NCI-H524 (cell line): ENCODE results near the gene PNKD.

ENCODE experiments used
- DNase-seq, 2 experiments: peaks; one replicate each; lab custom pipeline; 2025; lab: John Stamatoyannopoulos, UW

PNKD gene

GRCh38 chr2:218315397-218315796 lies 45.1 kb downstream of the PNKD start:
- no peak for DNase-seq

DNA sequence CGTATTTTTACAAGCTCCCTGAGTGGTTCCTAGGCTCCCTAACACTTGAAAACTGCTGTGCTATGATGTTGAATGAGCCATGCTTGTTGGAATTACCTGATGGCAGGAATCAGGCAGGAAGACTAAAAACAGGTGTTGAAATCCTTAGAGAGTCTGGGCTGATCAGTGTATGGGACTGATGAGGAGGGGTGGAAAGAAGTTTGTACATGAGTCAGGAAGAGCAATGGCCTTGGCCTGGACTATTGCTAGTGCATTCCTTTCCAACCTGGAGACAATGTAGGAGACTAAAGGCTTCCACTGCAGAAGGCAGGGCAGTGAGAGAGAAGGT lies 46.9 kb downstream of the PNKD start:
- DNase-seq = no peak

GRCh38 chr2:218317835-218318234 lies 47.5 kb downstream of the PNKD start:
- no peak for DNase-seq

DNA sequence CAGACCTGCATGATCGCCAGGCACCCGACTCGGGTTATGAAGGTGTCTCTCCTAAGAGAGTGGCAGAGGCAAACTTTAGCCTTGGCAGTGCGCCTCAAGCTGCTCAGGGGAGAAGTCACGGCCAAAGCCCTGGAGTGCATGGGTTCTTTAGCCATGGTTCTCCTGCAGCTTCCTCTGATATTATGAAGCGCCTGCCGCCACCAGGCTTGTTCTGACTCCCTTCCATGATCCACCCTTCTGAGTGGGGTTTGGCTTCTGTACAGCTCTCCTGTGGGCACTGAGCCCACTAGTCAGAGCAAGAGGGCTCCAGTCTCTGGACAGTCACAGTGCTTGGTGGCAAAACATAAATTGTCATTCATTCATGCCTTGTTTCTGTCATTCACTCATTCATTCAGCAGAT lies 47.9 kb downstream of the PNKD start:
- no peak for DNase-seq

GRCh38 chr2:218319813-218320365 lies 49.6 kb downstream of the PNKD start:
- DNase-seq = no peak

GRCh38 chr2:218320704-218321336 lies 50.5 kb downstream of the PNKD start:
- DNase-seq = no peak

DNA sequence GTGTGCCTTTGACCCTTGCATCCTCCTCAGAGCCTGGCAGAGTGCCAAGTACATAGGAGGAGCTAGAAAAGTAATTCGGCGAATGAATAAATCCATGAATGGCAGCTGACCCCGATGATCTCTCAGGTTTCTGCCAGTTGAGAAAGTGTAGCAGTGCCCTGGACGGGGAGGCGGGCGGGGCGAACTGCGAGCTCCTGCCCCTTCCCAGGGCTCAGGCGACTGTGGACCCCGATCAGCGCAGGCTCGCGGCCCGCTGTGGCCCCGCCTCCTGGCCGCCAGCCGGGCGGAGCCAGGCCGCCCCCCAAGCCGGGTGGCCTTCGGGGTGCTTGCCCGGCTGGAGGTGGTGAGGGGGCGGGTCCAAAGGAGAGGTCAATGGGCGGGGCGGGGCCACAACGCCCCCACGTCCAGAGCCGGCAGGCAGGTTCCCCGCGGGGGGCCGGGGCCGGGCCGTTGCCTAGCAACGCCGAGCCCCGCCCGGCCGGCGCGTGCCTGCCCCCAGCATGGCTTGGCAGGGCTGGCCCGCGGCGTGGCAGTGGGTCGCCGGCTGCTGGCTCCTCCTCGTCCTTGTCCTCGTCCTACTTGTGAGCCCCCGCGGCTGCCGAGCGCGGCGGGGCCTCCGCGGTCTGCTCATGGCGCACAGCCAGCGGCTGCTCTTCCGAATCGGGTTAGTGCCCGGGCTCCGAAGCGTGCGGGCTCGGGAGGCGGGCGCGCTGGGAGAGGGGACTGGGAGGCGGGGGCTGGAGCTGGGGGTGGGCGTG lies 52.6 kb downstream of the PNKD start:
- DNase-seq = peak; percentile 80 to 82

DNA sequence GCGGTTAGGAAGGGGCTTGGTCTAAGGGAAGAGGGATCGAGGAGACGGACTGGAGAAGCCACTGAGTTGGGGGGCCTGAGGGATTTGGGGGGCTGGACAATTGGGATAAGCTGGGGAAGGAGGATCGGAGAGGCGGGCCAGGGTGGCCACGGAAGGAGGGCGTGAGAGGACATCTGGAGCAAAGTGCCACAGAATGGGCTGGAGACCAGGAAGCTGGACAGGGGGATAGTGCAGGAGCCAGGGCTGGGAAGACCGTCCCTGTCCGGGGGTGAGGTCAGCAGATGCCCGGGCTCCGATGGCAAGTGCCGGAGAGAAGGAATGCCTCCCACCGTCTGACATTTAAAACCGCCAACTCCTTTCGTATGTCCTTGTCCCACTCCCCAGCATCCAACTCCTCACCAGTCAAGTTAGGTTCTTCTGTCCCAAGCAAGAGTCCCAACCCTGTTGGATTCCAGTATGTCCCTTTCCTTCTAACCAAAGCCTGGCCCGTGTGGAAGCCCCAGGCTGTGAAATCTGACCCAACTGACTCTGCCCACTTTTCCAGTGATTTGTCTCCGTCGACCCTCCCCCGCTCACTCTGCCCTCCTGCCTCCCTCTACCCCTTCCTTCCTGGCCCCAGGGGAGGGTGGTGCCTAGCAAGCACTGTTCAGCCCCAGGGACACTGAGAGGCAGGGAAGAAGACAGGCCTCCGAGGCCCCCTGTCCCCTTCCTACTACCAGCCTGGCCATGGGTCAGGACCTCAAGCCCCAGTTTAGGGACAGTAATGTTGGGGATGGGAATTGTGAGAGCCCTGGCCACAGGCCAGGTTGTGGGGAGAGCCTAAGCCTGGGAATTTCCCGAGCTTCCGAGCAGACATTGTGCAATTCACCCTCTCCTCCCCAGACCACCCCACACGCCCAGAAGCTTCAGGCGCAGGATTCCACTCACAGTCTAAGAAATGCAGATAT lies 53.5 kb downstream of the PNKD start:
- peak in 1 of 2 experiments; percentile 44 for DNase-seq

GRCh38 chr2:218325566-218326160 lies 55.3 kb downstream of the PNKD start:
- DNase-seq = no peak

- DNase-seq = no peak
Observed at GRCh38 chr2:218326315-218326714, 56.0 kb downstream of the PNKD start.

- DNase-seq = peak in 1 of 2 experiments; percentile 65
Observed at GRCh38 chr2:218327451-218328210, 57.3 kb downstream of the PNKD start.

GRCh38 chr2:218328294-218328693 lies 58.0 kb downstream of the PNKD start:
- no peak for DNase-seq

DNA sequence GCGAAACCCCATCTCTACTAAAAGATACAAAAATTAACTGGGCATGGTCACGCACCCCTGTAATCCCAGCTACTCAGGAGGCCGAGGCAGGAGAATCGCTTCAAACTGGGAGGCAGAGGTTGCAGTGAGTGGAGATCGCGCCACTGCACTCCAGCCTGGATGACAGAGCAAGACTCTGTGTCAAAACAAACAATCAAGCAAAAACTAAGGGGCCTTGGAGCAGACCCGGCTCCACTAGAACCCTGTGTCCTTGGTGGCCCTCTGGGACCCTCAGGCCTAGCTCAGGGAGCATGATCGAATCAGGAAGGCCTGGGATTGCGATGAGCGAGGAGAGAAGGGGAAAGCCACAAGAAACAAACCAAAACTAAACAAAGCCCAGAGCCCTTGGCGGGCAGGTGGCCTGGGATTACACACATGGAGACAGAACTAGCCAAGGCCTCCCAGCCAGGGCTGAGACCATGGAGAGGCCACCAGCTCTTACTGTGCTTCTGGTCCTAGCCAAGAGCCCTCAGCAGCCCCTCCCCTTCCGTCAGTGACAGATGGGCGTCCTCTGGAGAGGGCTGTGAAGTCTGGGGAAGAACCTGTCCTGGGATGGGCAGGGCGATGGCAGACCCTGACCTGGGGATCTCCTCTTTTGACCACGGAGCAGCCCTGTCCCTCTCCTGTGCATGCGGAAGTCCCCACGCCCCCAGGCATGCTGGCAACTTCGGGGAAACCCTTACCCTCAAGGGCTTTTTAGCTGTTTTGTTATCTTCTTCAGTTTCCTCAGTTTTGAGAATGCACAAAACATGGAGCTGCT lies 58.9 kb downstream of the PNKD start:
- peak; percentile 72 to 81 for DNase-seq

DNA sequence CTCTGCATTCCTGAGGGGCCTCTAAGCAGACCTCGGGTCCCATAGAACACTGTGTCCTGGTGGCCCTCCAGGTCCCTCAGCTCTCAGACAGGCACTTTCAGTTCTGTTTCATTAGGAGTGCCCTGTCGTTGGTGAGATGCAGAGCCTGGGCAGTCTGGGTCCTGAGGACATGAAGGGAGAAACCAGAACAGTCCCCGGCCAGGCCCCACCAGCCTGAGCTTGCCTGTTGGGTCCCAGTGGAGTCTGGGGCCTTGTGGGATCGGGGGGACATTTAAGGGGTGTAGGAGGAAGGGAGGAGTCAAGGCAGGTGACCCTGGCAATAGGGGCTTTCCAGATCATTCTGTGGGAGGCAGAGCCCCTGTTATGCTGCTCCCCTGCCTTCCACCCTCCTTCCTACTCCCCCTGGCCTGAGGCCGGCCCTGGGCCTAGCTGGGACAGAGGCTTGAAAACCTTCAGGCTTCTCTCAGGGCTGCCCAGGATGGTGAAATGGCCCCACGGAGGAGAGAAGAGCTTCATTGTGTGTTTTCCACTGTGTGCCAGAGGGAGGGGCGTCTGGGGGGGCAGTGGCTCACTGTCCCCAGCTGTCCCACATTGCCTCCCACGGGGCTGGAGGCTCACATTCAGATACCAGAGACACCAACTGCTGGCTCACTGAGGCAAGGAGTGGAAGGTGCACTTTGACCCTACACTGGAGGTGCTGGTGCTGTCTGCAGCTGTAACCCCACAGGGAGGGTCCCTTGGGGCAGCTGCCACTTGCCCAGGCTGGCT lies 59.7 kb downstream of the PNKD start:
- DNase-seq = no peak

DNA sequence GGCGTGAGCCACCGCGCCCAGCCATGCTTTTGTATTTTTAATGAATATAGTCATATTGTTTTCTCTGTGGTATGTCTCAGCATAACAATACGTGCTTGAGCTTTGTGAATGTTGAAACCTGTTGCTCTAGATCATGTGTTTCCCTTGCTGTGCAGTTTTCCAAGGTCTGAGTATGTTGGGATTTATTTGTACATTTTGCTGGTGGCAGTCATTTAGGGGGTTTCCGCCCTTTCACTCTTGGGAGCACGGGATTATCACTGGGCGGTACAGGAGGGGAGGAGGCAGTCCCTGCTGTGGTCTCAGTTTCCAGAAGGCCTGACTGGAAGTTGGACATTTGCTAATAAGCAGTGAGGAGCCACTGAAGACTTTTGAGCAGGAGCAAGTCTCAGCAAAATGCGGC lies 61.4 kb downstream of the PNKD start:
- no peak for DNase-seq

DNA sequence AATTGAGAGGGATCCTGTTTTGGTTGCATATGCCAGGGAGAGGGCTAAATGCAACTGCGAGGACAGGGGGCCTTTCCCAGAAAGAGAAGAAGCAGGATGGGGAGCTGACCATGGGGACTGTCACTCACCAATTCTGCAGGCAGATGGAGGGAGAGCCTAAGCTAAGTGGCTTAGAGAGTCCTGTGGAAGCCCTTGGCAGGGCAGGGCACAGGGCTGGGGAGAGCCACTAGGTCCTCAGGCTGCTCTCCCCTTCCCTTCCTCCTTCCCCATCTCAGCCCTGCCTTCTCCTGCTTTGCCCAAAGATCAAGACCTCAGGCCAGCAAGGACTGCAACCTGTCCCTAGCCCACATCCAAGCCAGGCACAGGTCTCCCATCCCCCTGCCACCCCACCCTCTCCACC lies 62.0 kb downstream of the PNKD start:
- DNase-seq = peak in 1 of 2 experiments; percentile 32

GRCh38 chr2:218332920-218333645 lies 62.8 kb downstream of the PNKD start:
- no peak for DNase-seq

- DNase-seq = no peak
Observed at GRCh38 chr2:218334531-218334930, 64.2 kb downstream of the PNKD start.

DNA sequence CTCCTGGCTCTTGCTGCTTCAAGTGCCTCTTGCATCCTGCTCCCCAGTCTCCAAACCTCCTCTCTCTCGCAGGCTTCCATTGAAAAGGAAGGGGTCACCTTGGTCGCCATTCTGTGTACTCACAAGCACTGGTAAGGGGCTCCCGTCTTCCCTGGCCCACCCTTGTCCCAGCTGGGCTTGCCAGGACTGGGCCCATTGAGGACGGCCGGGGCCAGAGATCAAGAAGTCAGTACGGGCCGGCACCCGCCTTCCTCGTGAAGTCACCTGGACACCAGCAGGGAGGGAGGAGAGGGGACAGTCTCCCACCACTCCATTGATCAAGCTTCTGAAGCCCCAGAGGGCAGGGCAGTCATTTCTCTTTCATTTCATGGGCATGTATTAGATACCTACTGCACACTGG lies 70.3 kb downstream of the PNKD start:
- DNase-seq = no peak
